HG02884 (cell line): ENCODE measurements around the gene PLOD3.
"Not testable (repeated sequence)": the region's sequence is repeated elsewhere in the genome, so short reads cannot be mapped to it uniquely, and the experiment has no call there.

ENCODE experiments used
- ATAC-seq: cut with Tn5 transposase; IDR thresholded peaks from one replicate; pipeline ENCODE4 v1.9.1; 2021; ENCODE audit warnings: mild to moderate bottlenecking, moderate library complexity; ENCODE audit not compliant: unreplicated experiment

PLOD3 gene

GRCh38 chr7:101216001-101216859 is 1.2 kb downstream of the PLOD3 start:
- ATAC-seq: no peak

DNA sequence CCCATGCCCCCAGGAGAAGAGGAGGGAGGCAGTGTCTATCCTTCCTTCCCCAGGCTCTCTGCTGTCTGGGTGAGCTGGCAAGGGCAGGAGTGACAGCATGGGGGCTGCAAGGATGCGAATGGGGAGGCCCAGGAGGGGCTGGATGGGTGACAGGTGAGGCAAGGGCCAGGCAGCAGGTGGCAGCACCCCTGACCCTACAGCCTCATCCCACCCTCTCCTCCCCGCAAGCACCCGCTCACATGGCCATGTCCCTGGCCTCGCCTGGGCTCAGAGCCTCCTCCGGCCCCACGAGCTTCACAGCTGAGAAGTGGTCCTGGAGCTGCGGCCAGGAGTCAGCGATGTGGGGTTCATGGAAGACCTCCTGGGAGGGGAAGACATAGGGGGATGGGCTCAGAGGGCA is 5.4 kb downstream of the PLOD3 start:
- no peak for ATAC-seq

GRCh38 chr7:101211501-101211900 is 5.9 kb downstream of the PLOD3 start:
- ATAC-seq: no peak

DNA sequence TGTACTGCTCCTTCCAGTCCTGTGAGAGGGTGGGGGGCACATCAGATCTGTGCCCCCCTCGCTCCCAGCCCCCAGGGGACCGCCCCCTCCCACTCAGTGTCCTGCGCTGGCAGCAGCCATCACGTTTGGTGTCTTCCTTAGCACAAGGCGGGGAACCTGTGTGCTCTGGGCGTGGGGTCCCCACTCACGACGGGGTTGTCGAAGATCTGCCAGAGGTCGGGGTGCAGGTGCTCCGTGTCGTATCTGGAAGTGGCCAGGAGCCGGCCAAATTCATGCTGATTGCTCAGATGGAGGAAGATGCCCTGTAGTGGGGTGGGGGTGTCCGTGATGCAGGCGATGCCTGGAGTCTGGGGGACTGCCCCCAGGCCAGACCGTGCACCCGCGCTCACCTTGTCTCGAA is 7.2 kb downstream of the PLOD3 start:
- no peak for ATAC-seq

DNA sequence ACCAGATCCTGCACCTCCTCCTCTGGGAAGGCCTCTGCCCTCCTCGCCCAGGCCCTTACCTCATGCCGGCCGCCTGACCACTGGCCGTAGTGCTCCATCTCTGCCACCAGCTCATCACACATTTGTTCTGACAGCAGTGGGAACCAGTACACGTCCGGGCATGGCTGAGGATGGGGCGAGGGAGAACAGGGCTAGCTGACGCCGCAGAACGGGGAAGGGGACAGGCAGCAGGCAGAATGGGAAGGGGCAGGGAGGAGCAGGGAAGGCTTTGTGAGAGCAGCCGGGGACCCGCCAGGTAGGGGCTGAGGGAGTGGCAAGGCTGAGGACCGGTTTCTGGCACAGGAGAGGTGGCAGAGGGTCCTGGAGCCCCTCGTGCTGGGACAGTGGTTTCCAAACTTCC is 8.6 kb downstream of the PLOD3 start:
- ATAC-seq: no peak

DNA sequence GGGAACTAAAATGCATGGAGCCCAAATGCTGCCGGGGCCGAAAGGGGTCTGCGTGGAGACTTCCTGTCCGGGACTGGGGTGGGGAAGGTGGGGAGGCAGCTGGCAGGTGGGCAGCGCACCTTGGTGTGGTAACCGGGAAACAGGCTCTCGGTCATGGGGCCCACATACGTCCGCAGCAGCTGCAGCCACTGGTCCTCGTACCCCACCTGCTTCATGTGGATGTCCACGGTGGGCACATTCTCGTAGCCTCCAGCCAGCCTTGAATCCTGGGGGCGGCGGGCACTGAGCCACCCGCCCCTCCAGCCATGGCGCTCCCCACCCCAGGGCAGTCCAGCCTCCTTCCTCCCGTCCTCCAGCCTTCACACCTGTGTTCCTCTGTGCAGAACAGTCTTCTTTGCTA is 9.9 kb downstream of the PLOD3 start:
- no peak for ATAC-seq

GRCh38 chr7:101206665-101207042 is 10.7 kb downstream of the PLOD3 start:
- ATAC-seq: no peak

DNA sequence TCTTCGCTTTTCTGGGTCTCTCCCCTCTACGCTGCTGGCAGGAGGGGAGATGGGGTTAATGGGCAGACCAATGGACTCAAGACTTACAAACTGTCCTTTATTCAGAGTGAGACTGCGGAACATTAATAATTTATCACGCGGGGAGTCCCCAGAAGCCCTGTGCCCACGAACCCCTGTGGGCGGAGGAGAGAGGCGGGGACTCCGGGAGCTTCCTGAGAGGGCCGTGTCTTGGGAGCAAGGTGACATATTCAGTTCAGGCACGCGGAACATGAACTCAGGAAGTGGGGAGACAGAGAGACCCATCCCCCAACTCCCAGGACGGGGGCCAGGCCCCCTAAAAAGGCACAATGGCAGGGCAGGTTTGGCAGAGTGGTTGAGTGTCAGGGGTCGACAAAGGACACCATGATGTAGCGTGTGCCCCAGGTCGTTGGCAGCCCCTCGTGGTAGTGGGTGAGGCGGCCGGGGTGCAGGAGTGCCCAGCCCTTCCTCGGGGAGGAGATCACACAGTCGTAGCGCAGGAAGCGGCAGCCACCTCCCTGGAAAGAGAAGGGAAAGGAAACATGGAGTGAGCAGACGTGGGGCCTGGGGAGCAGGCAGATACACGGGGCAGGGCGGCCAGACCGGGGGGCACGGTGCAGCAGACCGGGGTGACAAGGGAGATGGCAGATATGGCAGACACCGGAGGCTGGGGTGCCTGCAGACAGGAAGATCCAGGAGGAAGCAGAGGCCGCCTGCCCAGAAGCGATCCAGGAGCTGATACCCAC is 11.3 kb downstream of the PLOD3 start:
- no peak for ATAC-seq

- ATAC-seq: not testable (repeated sequence)
These were observed 13.3 kb downstream of the PLOD3 start for GRCh38 chr7:101203740-101204738.

- ATAC-seq: no peak
These were observed 14.8 kb downstream of the PLOD3 start for GRCh38 chr7:101202603-101202918.

GRCh38 chr7:101201695-101202602 is 15.4 kb downstream of the PLOD3 start:
- no peak for ATAC-seq

- no peak for ATAC-seq
These were observed 16.4 kb downstream of the PLOD3 start, which contains the start of gene MOGAT3 for GRCh38 chr7:101200862-101201599. MOGAT3 (minus strand) TSS chr7:101201036; CDS start chr7:101200854, 182 bp downstream.

DNA sequence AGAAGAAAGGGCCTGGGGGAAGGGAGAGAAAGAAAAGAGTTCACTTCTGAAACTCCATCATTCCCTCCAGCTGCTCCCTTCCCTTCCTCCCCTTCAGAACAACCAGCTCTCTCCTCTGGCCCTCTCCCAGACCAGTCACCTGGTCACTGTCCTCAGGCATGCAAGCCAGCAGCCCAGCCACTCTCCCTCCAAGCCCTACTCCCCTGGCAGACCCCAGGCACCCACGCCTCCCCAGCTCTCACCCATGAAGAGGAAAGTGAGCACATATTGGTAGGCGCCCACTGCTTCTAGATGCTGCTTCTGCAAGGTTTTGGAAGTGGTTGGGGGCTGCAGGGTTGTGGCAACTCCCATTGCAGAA is 16.9 kb downstream of the PLOD3 start:
- no peak for ATAC-seq

GRCh38 chr7:101199522-101199921 is 17.9 kb downstream of the PLOD3 start:
- ATAC-seq: not testable (repeated sequence)

- ATAC-seq: no peak
These were observed 18.9 kb downstream of the PLOD3 start for GRCh38 chr7:101198476-101198875.

- ATAC-seq: no peak
These were observed 19.4 kb downstream of the PLOD3 start for GRCh38 chr7:101197991-101198390.

GRCh38 chr7:101195884-101196283 is 21.5 kb downstream of the PLOD3 start:
- ATAC-seq: no peak

DNA sequence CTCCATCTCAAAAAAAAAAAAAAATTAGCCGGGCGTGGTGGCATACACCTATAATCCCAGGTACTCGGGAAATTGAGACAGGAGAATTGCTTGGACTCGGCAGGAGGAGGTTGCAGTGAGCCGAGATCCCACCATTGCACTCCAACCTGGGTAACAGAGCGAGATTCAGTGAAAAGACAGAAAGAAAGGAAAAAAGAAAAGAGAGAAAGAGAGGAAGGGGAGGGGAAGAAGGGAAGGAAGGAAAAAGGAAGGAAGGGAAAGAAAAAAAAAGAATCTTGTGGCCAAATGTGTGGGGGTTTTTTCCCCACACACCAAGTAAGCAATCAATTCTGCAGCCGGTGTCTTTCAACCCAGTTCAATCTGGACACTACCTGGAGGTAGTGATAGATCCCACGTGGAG is 28.3 kb downstream of the PLOD3 start:
- no peak for ATAC-seq

- no peak for ATAC-seq
These were observed 30.4 kb downstream of the PLOD3 start for GRCh38 chr7:101186844-101187428.
